ENCODE results near the gene SLC22A23. TPM values are rescaled to one million over a fixed set of nuclear protein-coding genes. Genes with fewer than 3 reads are reported as not detected.

SLC22A23 gene
- total RNA-seq, 1 experiment from 2014 or later: 38.2 TPM

DNA sequence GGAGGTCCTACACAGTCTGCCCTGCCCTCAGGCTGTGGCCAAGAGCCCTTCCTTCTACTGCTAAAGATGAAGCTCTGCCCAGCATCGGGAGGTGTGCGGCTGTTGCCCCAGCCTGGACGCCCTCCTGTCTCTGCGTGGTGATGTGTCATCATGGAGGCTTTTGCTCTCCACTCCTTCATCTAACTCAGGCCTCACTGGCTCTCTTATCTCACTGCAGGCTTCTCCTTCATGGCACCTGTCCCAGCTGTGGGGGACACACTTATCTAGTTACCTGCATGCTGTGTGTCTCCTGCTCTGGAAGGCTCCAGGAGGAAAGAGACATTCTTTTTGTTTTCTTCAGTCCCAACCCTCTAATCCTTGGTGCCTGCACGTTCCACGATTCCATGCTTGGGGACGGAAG is 109.0 kb downstream of the SLC22A23 start (continued):
- TF ChIP-seq AR (CRISPR knock-in tag; IDR thresholded peaks at IDR 0.05): no peak
- TF ChIP-seq RELA (CRISPR knock-in tag; IDR thresholded peaks at IDR 0.05; ENCODE audit: borderline replicate concordance): no peak
- TF ChIP-seq, protein P1, sequence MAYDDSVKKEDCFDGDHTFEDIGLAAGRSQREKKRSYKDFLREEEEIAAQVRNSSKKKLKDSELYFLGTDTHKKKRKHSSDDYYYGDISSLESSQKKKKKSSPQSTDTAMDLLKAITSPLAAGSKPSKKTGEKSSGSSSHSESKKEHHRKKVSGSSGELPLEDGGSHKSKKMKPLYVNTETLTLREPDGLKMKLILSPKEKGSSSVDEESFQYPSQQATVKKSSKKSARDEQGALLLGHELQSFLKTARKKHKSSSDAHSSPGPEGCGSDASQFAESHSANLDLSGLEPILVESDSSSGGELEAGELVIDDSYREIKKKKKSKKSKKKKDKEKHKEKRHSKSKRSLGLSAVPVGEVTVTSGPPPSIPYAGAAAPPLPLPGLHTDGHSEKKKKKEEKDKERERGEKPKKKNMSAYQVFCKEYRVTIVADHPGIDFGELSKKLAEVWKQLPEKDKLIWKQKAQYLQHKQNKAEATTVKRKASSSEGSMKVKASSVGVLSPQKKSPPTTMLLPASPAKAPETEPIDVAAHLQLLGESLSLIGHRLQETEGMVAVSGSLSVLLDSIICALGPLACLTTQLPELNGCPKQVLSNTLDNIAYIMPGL (CRISPR knock-in tag; IDR thresholded peaks at IDR 0.05): no peak
- TF ChIP-seq JUN (CRISPR knock-in tag; IDR thresholded peaks at IDR 0.05): no peak
- TF ChIP-seq NFYB (CRISPR knock-in tag; conservative IDR thresholded peaks at IDR 0.05; ENCODE audit: low read depth): no peak
- TF ChIP-seq CDX4 (CRISPR knock-in tag; IDR thresholded peaks at IDR 0.05; ENCODE audit: borderline replicate concordance): no peak
- TF ChIP-seq ZNF281 (CRISPR knock-in tag; IDR thresholded peaks at IDR 0.05): no peak
- no peak for TF ChIP-seq AFF4 (CRISPR knock-in tag; IDR thresholded peaks at IDR 0.05; ENCODE audit: borderline replicate concordance)
- no peak for TF ChIP-seq ZNF317 (CRISPR knock-in tag; IDR thresholded peaks at IDR 0.05; ENCODE audit: borderline replicate concordance, low read depth)
- TF ChIP-seq ARID4B (CRISPR knock-in tag; IDR thresholded peaks at IDR 0.05; ENCODE audit: borderline replicate concordance): no peak
- no peak for TF ChIP-seq FOXK1 (CRISPR knock-in tag; IDR thresholded peaks at IDR 0.05)
- no peak for TF ChIP-seq KAT7 (CRISPR knock-in tag; IDR thresholded peaks at IDR 0.05; ENCODE audit: borderline replicate concordance)
